HuH-7.5 (cell line): Measurements from ENCODE around the gene MAP3K2.
"Not testable (repeated sequence)": the region's sequence is repeated elsewhere in the genome, so short reads cannot be mapped to it uniquely, and the experiment has no call there.

Experiments
- DNase-seq: peaks from one replicate; pipeline ENCODE4 v3.0.0; 2011; ENCODE audit warnings: low spot score

MAP3K2 gene

GRCh38 chr2:127381762-127382161, 6.0 kb downstream of the MAP3K2 start:
- DNase-seq: no peak

- no peak for DNase-seq
Measured at GRCh38 chr2:127379712-127380355, 7.9 kb downstream of the MAP3K2 start.

- no peak for DNase-seq
Measured at GRCh38 chr2:127378720-127379119, 9.1 kb downstream of the MAP3K2 start.

- DNase-seq: no peak
Measured at GRCh38 chr2:127377262-127377661, 10.5 kb downstream of the MAP3K2 start.

GRCh38 chr2:127376257-127376656, 11.5 kb downstream of the MAP3K2 start:
- DNase-seq: no peak

GRCh38 chr2:127373362-127374083, 14.3 kb downstream of the MAP3K2 start:
- no peak for DNase-seq

GRCh38 chr2:127371037-127371436, 16.7 kb downstream of the MAP3K2 start:
- no peak for DNase-seq

GRCh38 chr2:127370010-127370409, 17.8 kb downstream of the MAP3K2 start:
- DNase-seq: no peak

- no peak for DNase-seq
Measured at GRCh38 chr2:127365211-127365643, 22.5 kb downstream of the MAP3K2 start.

- no peak for DNase-seq
Measured at GRCh38 chr2:127362971-127363370, 24.8 kb downstream of the MAP3K2 start.

- DNase-seq: no peak
Measured at GRCh38 chr2:127361929-127362885, 25.6 kb downstream of the MAP3K2 start.

- no peak for DNase-seq
Measured at GRCh38 chr2:127360242-127360641, 27.5 kb downstream of the MAP3K2 start.

GRCh38 chr2:127359520-127359919, 28.3 kb downstream of the MAP3K2 start:
- DNase-seq: no peak

GRCh38 chr2:127358971-127359370, 28.8 kb downstream of the MAP3K2 start:
- no peak for DNase-seq

- DNase-seq: no peak
Measured at GRCh38 chr2:127358044-127358443, 29.7 kb downstream of the MAP3K2 start.

- DNase-seq: no peak
Measured at GRCh38 chr2:127357591-127357990, 30.2 kb downstream of the MAP3K2 start.

- DNase-seq: no peak
Measured at GRCh38 chr2:127356531-127356930, 31.2 kb downstream of the MAP3K2 start.

GRCh38 chr2:127355407-127356008, 32.3 kb downstream of the MAP3K2 start:
- DNase-seq: no peak

GRCh38 chr2:127353873-127354676, 33.7 kb downstream of the MAP3K2 start:
- DNase-seq: not testable (repeated sequence)

GRCh38 chr2:127353223-127353622, 34.6 kb downstream of the MAP3K2 start:
- DNase-seq: not testable (repeated sequence)

- no peak for DNase-seq
Measured at GRCh38 chr2:127351603-127352002, 36.2 kb downstream of the MAP3K2 start.
